M059J (cell line): ENCODE data around the gene RBM39. TPM values are rescaled to one million over a fixed set of nuclear protein-coding genes. Genes with fewer than 3 reads are reported as not detected.
"Not testable (repeated sequence)": the region's sequence is repeated elsewhere in the genome, so short reads cannot be mapped to it uniquely, and the experiment has no call there.

ENCODE experiments used
- DNase-seq: peaks from one replicate; pipeline ENCODE4 v3.0.0-alpha.2; 2012; ENCODE audit warnings: low read depth
- total RNA-seq: library from RNA; depleted of rRNA; stranded (reverse); fragments of >200 nt; shearing (Covaris generic); gene quantifications from 2 replicates; pipeline ENCODE4 v1.2.3, GENCODE V29; 2014

Gene RBM39
- total RNA-seq, 1 experiment from 2014 or later = 201 TPM

GRCh38 chr20:35756404-35756803, 14.3 kb upstream of the RBM39 start:
- DNase-seq = no peak

- DNase-seq = no peak
Measured at GRCh38 chr20:35750611-35751010, 8.6 kb upstream of the RBM39 start.

- not testable (repeated sequence) for DNase-seq
Measured at GRCh38 chr20:35744492-35744841, 2.4 kb upstream of the RBM39 start.

GRCh38 chr20:35743693-35744491, 1.8 kb upstream of the RBM39 start:
- peak; percentile 29 for DNase-seq

GRCh38 chr20:35742741-35743523, 872 bp upstream of the RBM39 start:
- peak; percentile 44 for DNase-seq

GRCh38 chr20:35739294-35740163, 2.5 kb downstream of the RBM39 start:
- peak; percentile 34 for DNase-seq

GRCh38 chr20:35738410-35739179, 3.5 kb downstream of the RBM39 start:
- no peak for DNase-seq

GRCh38 chr20:35737865-35738333, 4.2 kb downstream of the RBM39 start:
- no peak for DNase-seq

GRCh38 chr20:35735826-35736470, 6.1 kb downstream of the RBM39 start:
- no peak for DNase-seq

- no peak for DNase-seq
Measured at GRCh38 chr20:35734777-35735649, 7.0 kb downstream of the RBM39 start.

GRCh38 chr20:35734374-35734773, 7.7 kb downstream of the RBM39 start:
- DNase-seq = no peak

GRCh38 chr20:35732644-35732982, 9.4 kb downstream of the RBM39 start:
- no peak for DNase-seq

GRCh38 chr20:35731862-35732643, 10.0 kb downstream of the RBM39 start:
- no peak for DNase-seq

- no peak for DNase-seq
Measured at GRCh38 chr20:35731469-35731788, 10.6 kb downstream of the RBM39 start.

GRCh38 chr20:35730583-35731468, 11.2 kb downstream of the RBM39 start:
- no peak for DNase-seq

GRCh38 chr20:35729836-35730582, 12.1 kb downstream of the RBM39 start:
- no peak for DNase-seq

- no peak for DNase-seq
Measured at GRCh38 chr20:35729283-35729807, 12.7 kb downstream of the RBM39 start.
